ENCODE results near the gene PAMR1.

- TF ChIP-seq CTCF (IDR thresholded peaks at IDR 0.05; ENCODE audit: insufficient read depth, low read length, poor library complexity, severe bottlenecking) (no peak), EZH2phosphoT487 (conservative IDR thresholded peaks at IDR 0.05; ENCODE audit: low read length) (no peak)
These were observed 71.1 kb downstream of the PAMR1 start for GRCh38 chr11:35454362-35454761.

All from SU-DHL-6 (cell line).